ENCODE measurements around the gene DVL1.

DVL1 gene

DNA sequence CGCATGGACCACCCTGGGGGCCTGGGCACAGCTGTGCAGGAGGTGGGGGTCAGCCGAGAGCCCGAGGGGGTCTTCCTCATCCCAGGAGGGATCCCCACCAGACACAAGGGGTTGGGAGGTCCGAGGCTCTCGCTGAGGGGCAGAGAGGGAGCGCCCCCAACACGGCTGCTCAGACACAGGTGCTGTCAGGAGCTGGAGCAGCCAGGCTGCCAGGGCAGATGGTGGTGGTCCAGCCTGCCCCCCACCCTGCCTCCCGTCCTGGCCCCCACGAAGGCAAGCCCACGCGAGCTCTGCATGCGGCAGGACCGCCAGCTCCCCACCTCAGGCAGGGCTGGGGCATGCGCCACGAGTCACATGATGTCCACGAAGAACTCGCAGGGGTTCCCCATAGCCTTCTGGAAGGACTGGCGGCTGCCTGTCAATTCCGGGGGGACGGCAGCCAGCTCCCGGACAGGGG lies 13.4 kb downstream of the DVL1 start:
- TF ChIP-seq, protein P1, sequence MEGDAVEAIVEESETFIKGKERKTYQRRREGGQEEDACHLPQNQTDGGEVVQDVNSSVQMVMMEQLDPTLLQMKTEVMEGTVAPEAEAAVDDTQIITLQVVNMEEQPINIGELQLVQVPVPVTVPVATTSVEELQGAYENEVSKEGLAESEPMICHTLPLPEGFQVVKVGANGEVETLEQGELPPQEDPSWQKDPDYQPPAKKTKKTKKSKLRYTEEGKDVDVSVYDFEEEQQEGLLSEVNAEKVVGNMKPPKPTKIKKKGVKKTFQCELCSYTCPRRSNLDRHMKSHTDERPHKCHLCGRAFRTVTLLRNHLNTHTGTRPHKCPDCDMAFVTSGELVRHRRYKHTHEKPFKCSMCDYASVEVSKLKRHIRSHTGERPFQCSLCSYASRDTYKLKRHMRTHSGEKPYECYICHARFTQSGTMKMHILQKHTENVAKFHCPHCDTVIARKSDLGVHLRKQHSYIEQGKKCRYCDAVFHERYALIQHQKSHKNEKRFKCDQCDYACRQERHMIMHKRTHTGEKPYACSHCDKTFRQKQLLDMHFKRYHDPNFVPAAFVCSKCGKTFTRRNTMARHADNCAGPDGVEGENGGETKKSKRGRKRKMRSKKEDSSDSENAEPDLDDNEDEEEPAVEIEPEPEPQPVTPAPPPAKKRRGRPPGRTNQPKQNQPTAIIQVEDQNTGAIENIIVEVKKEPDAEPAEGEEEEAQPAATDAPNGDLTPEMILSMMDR (conservative IDR thresholded peaks at IDR 0.05) = no peak
- no peak overlapping the region for H3K27ac ChIP-seq

DNA sequence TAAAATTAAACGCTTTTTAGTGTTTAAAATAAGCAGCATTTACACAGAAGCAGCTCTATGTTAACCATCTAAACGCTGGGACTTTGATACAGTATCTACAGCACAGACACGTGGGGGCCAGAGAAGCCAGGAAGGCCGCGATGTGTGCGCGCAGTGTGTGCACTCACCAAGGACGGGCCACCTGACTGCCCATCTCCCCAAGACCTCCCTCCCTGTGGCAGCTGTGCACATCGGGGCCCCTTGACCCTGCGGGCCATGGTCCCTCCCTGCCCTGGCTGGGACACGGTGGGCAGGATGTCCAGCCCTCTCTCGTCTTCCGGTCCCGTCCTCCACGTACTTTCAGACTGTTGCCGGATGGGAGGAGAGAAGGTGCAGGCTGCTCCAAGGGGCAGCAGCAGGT lies 13.9 kb downstream of the DVL1 start:
- H3K27ac ChIP-seq = no peak overlapping the region
- TF ChIP-seq, protein P1 (conservative IDR thresholded peaks at IDR 0.05) = no peak

DNA sequence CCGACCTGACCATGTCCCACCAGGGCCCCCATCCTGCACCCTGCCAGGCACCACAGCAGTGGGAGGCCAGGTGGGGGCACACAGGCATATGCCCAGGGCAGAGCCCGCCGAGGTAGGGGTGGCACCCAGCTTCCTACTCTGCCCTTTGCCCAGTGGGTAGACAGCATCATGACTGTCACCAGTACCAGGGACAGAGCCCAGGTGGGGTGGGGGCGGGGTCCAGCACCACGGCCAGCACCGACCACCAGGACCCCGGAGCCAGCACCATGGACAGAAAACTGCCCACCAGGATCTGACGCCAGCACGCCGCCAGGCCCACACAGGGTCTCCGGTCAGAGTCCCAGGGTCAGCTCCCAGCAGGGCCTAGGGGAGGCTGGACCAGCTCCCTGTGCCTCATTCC lies 14.4 kb downstream of the DVL1 start:
- no peak overlapping the region for H3K27ac ChIP-seq
- TF ChIP-seq, protein P1 (conservative IDR thresholded peaks at IDR 0.05) = no peak

DNA sequence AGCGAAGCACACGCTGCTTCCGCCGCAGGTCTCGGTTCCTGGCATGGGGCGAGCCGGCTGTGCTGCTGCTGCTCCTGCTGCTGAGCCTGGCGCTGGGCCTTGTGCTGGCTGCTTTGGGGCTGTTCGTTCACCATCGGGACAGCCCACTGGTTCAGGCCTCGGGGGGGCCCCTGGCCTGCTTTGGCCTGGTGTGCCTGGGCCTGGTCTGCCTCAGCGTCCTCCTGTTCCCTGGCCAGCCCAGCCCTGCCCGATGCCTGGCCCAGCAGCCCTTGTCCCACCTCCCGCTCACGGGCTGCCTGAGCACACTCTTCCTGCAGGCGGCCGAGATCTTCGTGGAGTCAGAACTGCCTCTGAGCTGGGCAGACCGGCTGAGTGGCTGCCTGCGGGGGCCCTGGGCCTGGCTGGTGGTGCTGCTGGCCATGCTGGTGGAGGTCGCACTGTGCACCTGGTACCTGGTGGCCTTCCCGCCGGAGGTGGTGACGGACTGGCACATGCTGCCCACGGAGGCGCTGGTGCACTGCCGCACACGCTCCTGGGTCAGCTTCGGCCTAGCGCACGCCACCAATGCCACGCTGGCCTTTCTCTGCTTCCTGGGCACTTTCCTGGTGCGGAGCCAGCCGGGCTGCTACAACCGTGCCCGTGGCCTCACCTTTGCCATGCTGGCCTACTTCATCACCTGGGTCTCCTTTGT lies 15.5 kb downstream of the DVL1 start:
- no peak overlapping the region for H3K27ac ChIP-seq
- TF ChIP-seq, protein P1 (conservative IDR thresholded peaks at IDR 0.05) = no peak

DNA sequence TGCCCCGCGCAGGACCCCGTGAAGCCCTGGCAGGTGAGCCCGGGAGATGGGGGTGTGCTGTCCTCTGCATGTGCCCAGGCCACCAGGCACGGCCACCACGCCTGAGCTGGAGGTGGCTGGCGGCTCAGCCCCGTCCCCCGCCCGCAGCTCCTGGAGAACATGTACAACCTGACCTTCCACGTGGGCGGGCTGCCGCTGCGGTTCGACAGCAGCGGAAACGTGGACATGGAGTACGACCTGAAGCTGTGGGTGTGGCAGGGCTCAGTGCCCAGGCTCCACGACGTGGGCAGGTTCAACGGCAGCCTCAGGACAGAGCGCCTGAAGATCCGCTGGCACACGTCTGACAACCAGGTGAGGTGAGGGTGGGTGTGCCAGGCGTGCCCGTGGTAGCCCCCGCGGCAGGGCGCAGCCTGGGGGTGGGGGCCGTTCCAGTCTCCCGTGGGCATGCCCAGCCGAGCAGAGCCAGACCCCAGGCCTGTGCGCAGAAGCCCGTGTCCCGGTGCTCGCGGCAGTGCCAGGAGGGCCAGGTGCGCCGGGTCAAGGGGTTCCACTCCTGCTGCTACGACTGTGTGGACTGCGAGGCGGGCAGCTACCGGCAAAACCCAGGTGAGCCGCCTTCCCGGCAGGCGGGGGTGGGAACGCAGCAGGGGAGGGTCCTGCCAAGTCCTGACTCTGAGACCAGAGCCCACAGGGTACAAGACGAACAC lies 16.3 kb downstream of the DVL1 start:
- TF ChIP-seq, protein P1 (conservative IDR thresholded peaks at IDR 0.05) = no peak
- H3K27ac ChIP-seq = no peak overlapping the region

DNA sequence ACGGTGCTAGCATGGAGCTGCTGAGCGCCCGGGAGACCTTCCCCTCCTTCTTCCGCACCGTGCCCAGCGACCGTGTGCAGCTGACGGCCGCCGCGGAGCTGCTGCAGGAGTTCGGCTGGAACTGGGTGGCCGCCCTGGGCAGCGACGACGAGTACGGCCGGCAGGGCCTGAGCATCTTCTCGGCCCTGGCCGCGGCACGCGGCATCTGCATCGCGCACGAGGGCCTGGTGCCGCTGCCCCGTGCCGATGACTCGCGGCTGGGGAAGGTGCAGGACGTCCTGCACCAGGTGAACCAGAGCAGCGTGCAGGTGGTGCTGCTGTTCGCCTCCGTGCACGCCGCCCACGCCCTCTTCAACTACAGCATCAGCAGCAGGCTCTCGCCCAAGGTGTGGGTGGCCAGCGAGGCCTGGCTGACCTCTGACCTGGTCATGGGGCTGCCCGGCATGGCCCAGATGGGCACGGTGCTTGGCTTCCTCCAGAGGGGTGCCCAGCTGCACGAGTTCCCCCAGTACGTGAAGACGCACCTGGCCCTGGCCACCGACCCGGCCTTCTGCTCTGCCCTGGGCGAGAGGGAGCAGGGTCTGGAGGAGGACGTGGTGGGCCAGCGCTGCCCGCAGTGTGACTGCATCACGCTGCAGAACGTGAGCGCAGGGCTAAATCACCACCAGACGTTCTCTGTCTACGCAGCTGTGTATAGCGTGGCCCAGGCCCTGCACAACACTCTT lies 17.0 kb downstream of the DVL1 start:
- TF ChIP-seq, protein P1 (conservative IDR thresholded peaks at IDR 0.05) = no peak
- no peak overlapping the region for H3K27ac ChIP-seq
